ENCODE measurements around the gene TMEM39A.

DNA sequence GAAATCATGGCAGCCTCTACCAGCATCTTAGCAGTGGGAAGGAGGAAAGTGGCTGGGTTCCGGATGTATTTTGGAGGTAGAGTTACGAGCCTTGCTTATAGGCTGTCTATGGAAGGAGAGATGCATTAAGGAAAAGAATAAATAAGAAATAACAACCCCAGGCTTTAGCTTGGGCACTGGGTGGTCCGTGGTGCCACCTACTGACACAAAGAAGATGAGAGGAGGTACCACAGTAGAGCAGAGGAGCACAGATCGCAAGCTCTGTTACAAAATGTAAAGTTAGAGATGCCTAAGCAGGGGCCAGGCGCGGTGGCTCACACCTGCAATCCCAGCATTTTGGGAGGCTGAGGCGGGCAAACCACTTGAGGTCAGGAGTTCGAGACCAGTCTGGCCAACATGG is 74.8 kb downstream of the TMEM39A start:
- TF ChIP-seq, protein P1, sequence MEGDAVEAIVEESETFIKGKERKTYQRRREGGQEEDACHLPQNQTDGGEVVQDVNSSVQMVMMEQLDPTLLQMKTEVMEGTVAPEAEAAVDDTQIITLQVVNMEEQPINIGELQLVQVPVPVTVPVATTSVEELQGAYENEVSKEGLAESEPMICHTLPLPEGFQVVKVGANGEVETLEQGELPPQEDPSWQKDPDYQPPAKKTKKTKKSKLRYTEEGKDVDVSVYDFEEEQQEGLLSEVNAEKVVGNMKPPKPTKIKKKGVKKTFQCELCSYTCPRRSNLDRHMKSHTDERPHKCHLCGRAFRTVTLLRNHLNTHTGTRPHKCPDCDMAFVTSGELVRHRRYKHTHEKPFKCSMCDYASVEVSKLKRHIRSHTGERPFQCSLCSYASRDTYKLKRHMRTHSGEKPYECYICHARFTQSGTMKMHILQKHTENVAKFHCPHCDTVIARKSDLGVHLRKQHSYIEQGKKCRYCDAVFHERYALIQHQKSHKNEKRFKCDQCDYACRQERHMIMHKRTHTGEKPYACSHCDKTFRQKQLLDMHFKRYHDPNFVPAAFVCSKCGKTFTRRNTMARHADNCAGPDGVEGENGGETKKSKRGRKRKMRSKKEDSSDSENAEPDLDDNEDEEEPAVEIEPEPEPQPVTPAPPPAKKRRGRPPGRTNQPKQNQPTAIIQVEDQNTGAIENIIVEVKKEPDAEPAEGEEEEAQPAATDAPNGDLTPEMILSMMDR (IDR thresholded peaks at IDR 0.05), result peak in 2 of 6 experiments; percentile 33 to 38
- TF ChIP-seq POLR2A (IDR thresholded peaks at IDR 0.05), result no peak

All from Peyer's patch (tissue), 4 donors.